LNCaP clone FGC (cell line): ENCODE measurements around the gene AMER2.

Source experiments
- DNase-seq: peaks from one replicate; pipeline ENCODE4 v3.0.0-alpha.2; 2011; ENCODE audit warnings: low read depth
- H3K4me3 ChIP-seq: 2 replicates; pipeline ENCODE4 v1.5.1; 2011; ENCODE audit warnings: mild to moderate bottlenecking, low read depth, low read length, control low read depth
- TF ChIP-seq, protein P1 (sequence below): IDR thresholded peaks from 2 replicates; pipeline ENCODE4 v1.5.1; 2012; ENCODE audit warnings: mild to moderate bottlenecking; ENCODE audit not compliant: control insufficient read depth, insufficient read depth; ENCODE audit errors: extremely low read depth

Gene AMER2, protein sequence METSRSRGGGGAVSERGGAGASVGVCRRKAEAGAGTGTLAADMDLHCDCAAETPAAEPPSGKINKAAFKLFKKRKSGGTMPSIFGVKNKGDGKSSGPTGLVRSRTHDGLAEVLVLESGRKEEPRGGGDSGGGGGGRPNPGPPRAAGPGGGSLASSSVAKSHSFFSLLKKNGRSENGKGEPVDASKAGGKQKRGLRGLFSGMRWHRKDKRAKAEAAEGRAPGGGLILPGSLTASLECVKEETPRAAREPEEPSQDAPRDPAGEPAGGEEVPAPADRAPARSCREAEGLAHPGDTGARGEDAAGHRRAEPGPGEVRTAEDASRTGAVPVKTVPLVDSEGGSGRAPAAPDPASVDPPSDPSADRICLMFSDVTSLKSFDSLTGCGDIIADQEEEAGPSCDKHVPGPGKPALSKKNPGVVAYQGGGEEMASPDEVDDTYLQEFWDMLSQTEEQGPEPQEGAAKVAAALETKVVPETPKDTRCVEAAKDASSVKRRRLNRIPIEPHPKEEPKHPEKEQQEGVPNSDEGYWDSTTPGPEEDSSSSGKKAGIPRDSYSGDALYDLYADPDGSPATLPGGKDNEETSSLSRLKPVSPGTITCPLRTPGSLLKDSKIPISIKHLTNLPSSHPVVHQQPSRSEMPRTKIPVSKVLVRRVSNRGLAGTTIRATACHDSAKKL

GRCh38 chr13:25171517-25172302 lies at the start of gene AMER2:
TSS of gene AMER2 (minus strand) at chr13:25172288. CDS start at chr13:25171619, 669 bp downstream.
- no peak for DNase-seq
- TF ChIP-seq, protein P1, sequence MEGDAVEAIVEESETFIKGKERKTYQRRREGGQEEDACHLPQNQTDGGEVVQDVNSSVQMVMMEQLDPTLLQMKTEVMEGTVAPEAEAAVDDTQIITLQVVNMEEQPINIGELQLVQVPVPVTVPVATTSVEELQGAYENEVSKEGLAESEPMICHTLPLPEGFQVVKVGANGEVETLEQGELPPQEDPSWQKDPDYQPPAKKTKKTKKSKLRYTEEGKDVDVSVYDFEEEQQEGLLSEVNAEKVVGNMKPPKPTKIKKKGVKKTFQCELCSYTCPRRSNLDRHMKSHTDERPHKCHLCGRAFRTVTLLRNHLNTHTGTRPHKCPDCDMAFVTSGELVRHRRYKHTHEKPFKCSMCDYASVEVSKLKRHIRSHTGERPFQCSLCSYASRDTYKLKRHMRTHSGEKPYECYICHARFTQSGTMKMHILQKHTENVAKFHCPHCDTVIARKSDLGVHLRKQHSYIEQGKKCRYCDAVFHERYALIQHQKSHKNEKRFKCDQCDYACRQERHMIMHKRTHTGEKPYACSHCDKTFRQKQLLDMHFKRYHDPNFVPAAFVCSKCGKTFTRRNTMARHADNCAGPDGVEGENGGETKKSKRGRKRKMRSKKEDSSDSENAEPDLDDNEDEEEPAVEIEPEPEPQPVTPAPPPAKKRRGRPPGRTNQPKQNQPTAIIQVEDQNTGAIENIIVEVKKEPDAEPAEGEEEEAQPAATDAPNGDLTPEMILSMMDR, result no peak
- peak within 1 kb of the TSS; percentile 34 for H3K4me3 ChIP-seq

DNA sequence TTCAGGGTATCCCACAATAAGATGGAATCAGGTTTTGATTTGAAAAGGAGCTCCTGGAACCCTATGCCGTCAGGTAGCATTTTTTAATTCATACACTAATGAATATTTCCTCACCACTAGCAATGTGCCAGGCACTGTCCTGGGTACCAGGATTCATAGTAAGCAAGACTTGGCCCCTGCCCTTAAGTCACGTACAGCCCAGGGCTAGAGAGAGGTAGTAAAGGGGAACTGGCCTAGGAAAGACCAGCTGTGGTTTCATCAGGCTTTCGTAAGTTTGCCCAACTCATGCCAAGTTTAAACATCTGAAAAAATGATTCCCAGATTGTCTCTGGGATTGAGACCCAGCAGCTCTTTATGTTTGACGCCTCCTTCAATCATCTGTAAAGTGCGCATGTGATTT lies 45.9 kb upstream of the AMER2 start:
- DNase-seq, result no peak
- TF ChIP-seq, protein P1, result no peak
- H3K4me3 ChIP-seq, result no peak overlapping the region

DNA sequence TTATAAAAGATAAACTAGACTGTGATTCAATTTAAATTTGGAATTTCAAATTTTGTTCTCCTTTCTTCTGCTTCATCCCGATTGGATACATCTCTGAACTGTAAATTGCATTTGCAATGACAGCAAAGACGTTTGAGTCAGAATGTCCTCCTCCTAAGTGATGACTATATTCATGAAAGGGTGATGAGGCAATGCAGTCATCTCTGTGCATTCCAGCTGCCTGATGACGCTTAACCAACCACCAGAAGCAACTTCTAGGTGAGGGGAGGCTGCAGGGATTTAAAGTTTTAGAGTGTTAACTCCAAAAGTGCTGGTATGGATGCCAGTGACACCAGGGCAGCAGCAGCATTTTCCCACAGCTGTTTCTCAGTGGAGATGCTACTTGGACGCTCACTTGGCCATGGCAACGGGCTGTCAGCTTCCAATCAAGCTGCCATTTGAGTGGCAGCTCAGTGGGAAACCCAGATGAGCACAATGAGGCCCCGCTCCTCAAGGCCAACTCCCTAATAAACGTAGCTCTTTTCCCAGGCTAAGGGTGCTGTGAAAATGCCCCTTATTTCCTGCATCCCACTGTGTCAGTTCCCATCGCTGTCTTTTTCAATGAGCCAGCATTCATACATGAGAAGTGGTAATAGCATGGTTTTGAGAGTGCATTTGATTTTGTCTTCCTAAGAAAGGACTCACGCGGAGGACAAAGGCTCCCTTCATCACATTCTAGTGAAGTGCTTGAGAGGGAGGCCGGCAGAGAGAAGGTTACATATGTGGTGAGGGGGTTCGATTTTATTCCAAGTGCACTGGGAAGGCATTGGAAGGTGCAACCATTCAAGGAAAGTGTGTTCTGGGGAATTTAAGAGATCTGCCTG lies 45.2 kb upstream of the AMER2 start:
- DNase-seq, result no peak
- TF ChIP-seq, protein P1, result no peak
- no peak overlapping the region for H3K4me3 ChIP-seq

DNA sequence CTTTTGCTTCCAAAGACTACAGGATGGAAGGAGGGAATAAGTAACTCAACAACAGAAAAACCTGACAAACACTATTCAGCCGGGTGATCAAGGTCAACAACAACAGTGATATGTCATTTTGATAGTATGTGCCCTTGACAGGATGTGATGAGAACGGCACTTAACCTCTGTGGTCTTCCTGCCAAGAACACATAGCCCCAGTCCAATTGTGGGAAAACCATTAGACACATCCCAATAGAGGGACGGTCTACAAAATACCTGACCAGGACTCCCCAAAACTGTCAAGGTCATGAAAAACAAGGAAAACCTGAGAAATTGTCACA lies 43.1 kb upstream of the AMER2 start:
- H3K4me3 ChIP-seq, result no peak overlapping the region
- no peak for DNase-seq
- TF ChIP-seq, protein P1, result no peak

- no peak for DNase-seq
- no peak overlapping the region for H3K4me3 ChIP-seq
- TF ChIP-seq, protein P1, result no peak
Measured at GRCh38 chr13:25214491-25215252, 42.6 kb upstream of the AMER2 start.
